Uterus (tissue), 2 donors: Measurements from ENCODE around the gene EFEMP1.

ENCODE experiments used
- CTCF ChIP-seq, 4 experiments: fragments of 200-600 bp in 2 of 4; fragments of 450-650 bp in 2 of 4; sonication (generic) in 2 of 4; IDR thresholded peaks; one replicate each; pipeline ENCODE4 v1.5.1; 2016 to 2019; ENCODE audit warnings: antibody characterized with exemption in 4 of 4, mild to moderate bottlenecking in 2 of 4, moderate library complexity in 1 of 4
- POLR2A ChIP-seq, 2 donors: fragments of 450-650 bp; IDR thresholded peaks; one replicate each; pipeline ENCODE4 v1.6.1; 2016; ENCODE audit warnings: antibody characterized with exemption in 2 of 2, mild to moderate bottlenecking in 1 of 2, moderate library complexity in 1 of 2

- TF ChIP-seq CTCF (IDR thresholded peaks at IDR 0.05) (no peak), POLR2A (IDR thresholded peaks at IDR 0.05) (no peak)
Measured at GRCh38 chr2:55824551-55825096, 99.0 kb downstream of the EFEMP1 start.
